HepG2 (cell line): ENCODE measurements around the gene HDGFL1. TPM values are rescaled to one million over a fixed set of nuclear protein-coding genes. Genes with fewer than 3 reads are reported as not detected.

Experiments
- ATAC-seq: fragments of 200-7000 bp; cut with Tn5 transposase; 3 replicates; pipeline ENCODE4 v1.9.1; 2020; ENCODE audit warnings: mild to moderate bottlenecking, moderate library complexity
- Bru-seq: library from RNA; stranded (reverse); fragments of 400-500 nt; gene quantifications from one replicate; lab custom pipeline; 2021; lab: Mats Ljungman, UMichigan
- BruChase-seq, 2 experiments: library from RNA; stranded (reverse); fragments of 400-500 nt; gene quantifications; one replicate each; lab custom pipeline; 2021; lab: Mats Ljungman, UMichigan
- BruUV-seq: library from RNA; stranded (reverse); fragments of 400-500 nt; replicated peaks from 2 replicates; lab custom pipeline; 2021; lab: Mats Ljungman, UMichigan
- CTCF ChIA-PET: fragments of 300-600 bp; formaldehyde crosslinking; extraction: SDS; loops from one replicate; lab custom pipeline; 2021; ENCODE audit warnings: low total read pairs, inconsistent platforms, low intra/inter-chr PET ratio; lab: Yijun Ruan, JAX
- POLR2A ChIA-PET: fragments of 350-600 bp; sonication (Branson Sonifier 250); formaldehyde crosslinking; loops from one replicate; lab custom pipeline; 2020; ENCODE audit warnings: antibody characterized with exemption, inconsistent platforms; lab: Yijun Ruan, JAX
- DNase-seq: peaks from one replicate; pipeline ENCODE4 v3.0.0-alpha.2; 2015; ENCODE audit warnings: low spot score
- FAIRE-seq: peaks from 3 replicates; lab custom pipeline; 2011; peaks lifted over from hg19 to GRCh38; lab: Jason Lieb, UNC
- H2AFZ ChIP-seq: one replicate; pipeline ENCODE4 v1.6.1; 2011; ENCODE audit warnings: low read length, inconsistent platforms
- H3K27ac ChIP-seq: fragments of 300-600 bp; 3 replicates; pipeline ENCODE4 v1.8.0; 2011; ENCODE audit warnings: mixed run types, mild to moderate bottlenecking, mixed read lengths, low read length, inconsistent platforms; ENCODE audit not compliant: insufficient read depth; ENCODE audit errors: extremely low read length
- H3K27me3 ChIP-seq, 2 experiments: fragments of 200-600 bp in 1 of 2; 2 replicates in 1 of 2; 3 replicates in 1 of 2; pipeline versions ENCODE4 v1.6.0 to v1.8.0; 2011; ENCODE audit warnings: low read length in 2 of 2, mild to moderate bottlenecking in 2 of 2, moderate library complexity in 2 of 2, inconsistent platforms in 1 of 2; ENCODE audit not compliant: insufficient read depth in 2 of 2, control insufficient read depth in 1 of 2
- H3K36me3 ChIP-seq, 2 experiments: fragments of 200-600 bp in 1 of 2; replicated peaks in 1 of 2; 2 replicates in 1 of 2; 3 replicates in 1 of 2; pipeline versions ENCODE4 v1.5.1 to v1.8.0; 2011; ENCODE audit warnings: low read length in 2 of 2, inconsistent platforms in 1 of 2; ENCODE audit not compliant: insufficient read depth in 2 of 2, control insufficient read depth in 1 of 2
- H3K4me1 ChIP-seq: 2 replicates; pipeline ENCODE4 v1.5.1; 2012; ENCODE audit warnings: low read length, inconsistent platforms; ENCODE audit not compliant: insufficient read depth
- H3K4me2 ChIP-seq: 2 replicates; pipeline ENCODE4 v1.6.0; 2011; ENCODE audit warnings: low read depth, low read length, inconsistent platforms
- H3K4me3 ChIP-seq, 3 experiments: fragments of 200-600 bp in 1 of 3; sonication (generic), shearing (Covaris generic) in 1 of 3; replicated peaks in 1 of 3; 2 replicates each; pipeline ENCODE4 v1.5.1; 2011 to 2016; ENCODE audit warnings: low read length in 3 of 3, inconsistent platforms in 2 of 3, low read depth in 2 of 3, mild to moderate bottlenecking in 2 of 3, control low read depth in 1 of 3, mixed read lengths in 1 of 3; ENCODE audit not compliant: insufficient read depth in 1 of 3
- H3K79me2 ChIP-seq: one replicate; pipeline ENCODE4 v1.6.1; 2011; ENCODE audit warnings: low read length, inconsistent platforms; ENCODE audit not compliant: insufficient read depth
- H3K9ac ChIP-seq: 2 replicates; pipeline ENCODE4 v1.6.0; 2011; ENCODE audit warnings: mild to moderate bottlenecking, low read depth, low read length, inconsistent platforms; ENCODE audit not compliant: insufficient read depth
- H3K9me3 ChIP-seq: 2 replicates; pipeline ENCODE4 v1.5.1; 2012; ENCODE audit warnings: mild to moderate bottlenecking, low read length
- H4K20me1 ChIP-seq: 2 replicates; pipeline ENCODE4 v1.6.0; 2011; ENCODE audit warnings: inconsistent platforms, mild to moderate bottlenecking, low read length, moderate library complexity; ENCODE audit not compliant: insufficient read depth
- HNRNPLL ChIP-seq: fragments of 200-400 bp; formaldehyde crosslinking; IDR thresholded peaks from 2 replicates; pipeline ENCODE4 v1.6.1; 2017; ENCODE audit warnings: mild to moderate bottlenecking, low read depth, low read length; ENCODE audit not compliant: poor library complexity, severe bottlenecking
- KAT8 ChIP-seq: IDR thresholded peaks from 2 replicates; pipeline ENCODE4 v1.6.1; 2016; ENCODE audit warnings: missing genetic modification reagents, missing compliant biosample characterization
- WGBS: methylation state at CpG from one replicate; pipeline ENCODE4 v1.1.6; 2017; ENCODE audit warnings: low lambda C conversion rate; 5-methylcytosine and 5-hydroxymethylcytosine counted together
- in situ Hi-C: cut with HindIII; loops from 2 replicates; pipeline ENCODE4 v1.10.0; 2017; ENCODE audit warnings: low pct_unique_long_range_greater_than_20kb; ENCODE audit not compliant: extremely low pct_ligation_motif_present
- intact Hi-C: fragments of 100-400 bp; cut with micrococcal nuclease; formaldehyde crosslinking; loops from one replicate; pipeline ENCODE4 v1.10.0; 2022; ENCODE audit not compliant: unreplicated experiment
- long read RNA-seq, 2 experiments: library from RNA in 1 of 2; library from polyadenylated mRNA in 1 of 2; stranded (forward) in 1 of 2; unstranded in 1 of 2; transcript quantifications; one replicate each; pipeline ENCODE4 v2.0.0, GENCODE V29; 2019 to 2022
- polyA minus RNA-seq, 3 experiments: library from RNA; depleted of rRNA, polyadenylated mRNA; stranded (reverse); fragments of >200 nt; gene quantifications; 2 replicates each; pipeline ENCODE4 v1.2.3, GENCODE V29; 2011; ENCODE audit warnings: low replicate concordance in 1 of 3
- polyA plus RNA-seq, 8 experiments: library from polyadenylated mRNA; depleted of rRNA in 3 of 8; stranded (reverse) in 7 of 8; unstranded in 1 of 8; fragments of >200 nt; fragmentation: Illumina TruSeq in 4 of 8; extraction: Trizol in 4 of 8; gene quantifications; 2 replicates each; pipeline versions ENCODE4 v1.2.1 to v1.2.3, GENCODE V29; 2011 to 2016; ENCODE audit warnings: low read depth in 4 of 8, missing spikeins in 1 of 8, mixed read lengths in 1 of 8; ENCODE audit not compliant: insufficient read depth in 1 of 8
- total RNA-seq, 5 experiments: library from RNA; depleted of rRNA; stranded (reverse); fragments of >200 nt; fragmentation: Illumina TruSeq; extraction: Trizol; gene quantifications; 2 replicates each; pipeline ENCODE4 v1.2.3, GENCODE V29; 2016; ENCODE audit warnings: low read depth in 1 of 5

The HDGFL1 gene
- total RNA-seq (2016; rRNA removed; fragmentation: Illumina TruSeq; extraction: Trizol) (not detected in 2 replicates), polyA plus RNA-seq (2011; rRNA removed) (not detected in 2 replicates), polyA minus RNA-seq (2011; rRNA and poly(A)+ RNA removed; ENCODE audit: low replicate concordance) (not detected in 2 replicates), Bru-seq, nascent RNA (not detected), BruChase-seq, experiment 1, labeled RNA remaining after a 6-hour chase (not detected), BruChase-seq, experiment 2, labeled RNA remaining after a 2-hour chase (not detected)
- not detected in 2 replicates for total RNA-seq (2016; cell fraction: cytosol; rRNA removed; fragmentation: Illumina TruSeq; extraction: Trizol; ENCODE audit: low read depth)
- total RNA-seq (2016; cell fraction: insoluble cytoplasmic fraction; rRNA removed; fragmentation: Illumina TruSeq; extraction: Trizol) = not detected in 2 replicates
- not detected in 2 replicates for total RNA-seq (2016; cell fraction: membrane; rRNA removed; fragmentation: Illumina TruSeq; extraction: Trizol)
- total RNA-seq (2016; cell fraction: nucleus; rRNA removed; fragmentation: Illumina TruSeq; extraction: Trizol) = not detected in 2 replicates
- polyA plus RNA-seq (2011; cell fraction: cytosol; rRNA removed) = not detected in 2 replicates
- polyA plus RNA-seq (2011; cell fraction: nucleus; rRNA removed) = not detected in 2 replicates
- polyA plus RNA-seq (2012) = not detected in 2 replicates
- not detected in 2 replicates for polyA plus RNA-seq (2016; cell fraction: cytosol; fragmentation: Illumina TruSeq; extraction: Trizol; ENCODE audit: low read depth)
- polyA plus RNA-seq (2016; cell fraction: insoluble cytoplasmic fraction; fragmentation: Illumina TruSeq; extraction: Trizol; ENCODE audit: low read depth) = not detected in 2 replicates
- polyA plus RNA-seq (2016; cell fraction: membrane; fragmentation: Illumina TruSeq; extraction: Trizol; ENCODE audit: low read depth) = not detected in 2 replicates
- polyA plus RNA-seq (2016; cell fraction: nucleus; fragmentation: Illumina TruSeq; extraction: Trizol; ENCODE audit: insufficient read depth, low read depth) = not detected in 2 replicates
- polyA minus RNA-seq (2011; cell fraction: cytosol; rRNA and poly(A)+ RNA removed) = not detected in 2 replicates
- not detected in 2 replicates for polyA minus RNA-seq (2011; cell fraction: nucleus; rRNA and poly(A)+ RNA removed)
- long read RNA-seq, experiment 1 = 0 reads
- long read RNA-seq, experiment 2 = 0 reads

GRCh38 chr6:22569281-22570184, at the start of gene HDGFL1:
Gene HDGFL1 (plus strand): TSS chr6:22569566. CDS start chr6:22569576, 10 bp downstream.
- TF ChIP-seq HNRNPLL = peak; percentile 21
- no peak for TF ChIP-seq KAT8 (CRISPR knock-in tag)
- no peak for FAIRE-seq
- no TSS peak for BruUV-seq
- H3K4me3 ChIP-seq = no peak within 1 kb of the TSS
- ATAC-seq = no peak
- H2AFZ ChIP-seq = no peak within 1 kb of the TSS
- H3K9ac ChIP-seq = no peak within 1 kb of the TSS
- POLR2A ChIA-PET = no interaction called here
- no peaks in the 10 kb centered on the region for H3K4me1 ChIP-seq
- H3K79me2 ChIP-seq = no peaks in the 10 kb centered on the region
- intact Hi-C loops = no loop called here
- no peaks in the 10 kb centered on the region for H3K27me3 ChIP-seq
- in situ Hi-C loops = no loop called here
- no peak within 1 kb of the TSS for H3K4me2 ChIP-seq
- H4K20me1 ChIP-seq = no peaks in the 10 kb centered on the region
- CTCF ChIA-PET = no interaction called here
- DNase-seq = no peak
- no peaks in the 10 kb centered on the region for H3K36me3 ChIP-seq
- H3K9me3 ChIP-seq = peaks cover 78% of the 10 kb centered on the region
- 83% methylated on average over 88 of the region's 89 CpGs for WGBS
- no peak within 1 kb of the TSS for H3K27ac ChIP-seq
